GM23338 (cell line): ENCODE measurements around the gene RABGAP1L. TPM values are rescaled to one million over a fixed set of nuclear protein-coding genes. Genes with fewer than 3 reads are reported as not detected.

ENCODE experiments used
- ATAC-seq: fragments of 200-7000 bp; cut with Tn5 transposase; 3 replicates; pipeline ENCODE4 v1.9.1; 2020
- DNase-seq: peaks from one replicate; pipeline ENCODE4 v3.0.0-alpha.2; 2015; ENCODE audit warnings: low spot score
- H2AFZ ChIP-seq: fragments of 200-600 bp; sonication (generic); 2 replicates; pipeline ENCODE4 v1.8.0; 2016; ENCODE audit warnings: antibody characterized with exemption, mild to moderate bottlenecking, moderate library complexity
- H3F3A ChIP-seq: fragments of 200-600 bp; sonication (generic); replicated peaks from 2 replicates; pipeline ENCODE4 v1.8.0; 2017; ENCODE audit warnings: antibody characterized with exemption, mixed run types, low read depth
- H3K27ac ChIP-seq: fragments of 200-600 bp; sonication (generic); 2 replicates; pipeline ENCODE4 v1.6.1; 2016; ENCODE audit warnings: low read depth
- H3K27me3 ChIP-seq: fragments of 200-600 bp; sonication (generic); 2 replicates; pipeline ENCODE4 v1.8.0; 2016; ENCODE audit warnings: mild to moderate bottlenecking, mixed run types, moderate library complexity; ENCODE audit not compliant: insufficient read depth
- H3K36me3 ChIP-seq: fragments of 200-600 bp; sonication (generic); 2 replicates; pipeline ENCODE4 v1.8.0; 2016; ENCODE audit warnings: mild to moderate bottlenecking; ENCODE audit not compliant: insufficient read depth
- H3K4me1 ChIP-seq: fragments of 200-600 bp; sonication (generic); 2 replicates; pipeline ENCODE4 v1.8.0; 2016; ENCODE audit warnings: mild to moderate bottlenecking, moderate library complexity; ENCODE audit not compliant: insufficient read depth
- H3K4me2 ChIP-seq: fragments of 200-600 bp; sonication (generic); 2 replicates; pipeline ENCODE4 v1.7.1; 2017; ENCODE audit warnings: mixed run types
- H3K4me3 ChIP-seq: fragments of 200-600 bp; sonication (generic); 2 replicates; pipeline ENCODE4 v1.6.1; 2016; ENCODE audit warnings: mixed run types
- H3K79me2 ChIP-seq: fragments of 200-600 bp; sonication (generic); replicated peaks from 2 replicates; pipeline ENCODE4 v1.8.0; 2017; ENCODE audit warnings: mild to moderate bottlenecking; ENCODE audit not compliant: insufficient read depth
- H3K9me2 ChIP-seq: fragments of 200-600 bp; sonication (generic); 2 replicates; pipeline ENCODE4 v1.8.0; 2017; ENCODE audit not compliant: insufficient read depth
- H4K20me1 ChIP-seq: fragments of 200-600 bp; sonication (generic); replicated peaks from 2 replicates; pipeline ENCODE4 v1.8.0; 2017; ENCODE audit warnings: mild to moderate bottlenecking; ENCODE audit not compliant: insufficient read depth
- H3K27ac Mint-ChIP-seq: 2 replicates; pipeline ENCODE4 v1.8.0; 2020; ENCODE audit warnings: inconsistent platforms, mild to moderate bottlenecking, moderate library complexity, mixed read lengths
- H3K27me3 Mint-ChIP-seq: 3 replicates; pipeline ENCODE4 v1.8.0; 2022; ENCODE audit warnings: low read depth, mild to moderate bottlenecking, moderate library complexity, mixed read lengths, inconsistent platforms; ENCODE audit not compliant: insufficient read depth, poor library complexity
- H3K36me3 Mint-ChIP-seq: 3 replicates; pipeline ENCODE4 v1.8.0; 2021; ENCODE audit warnings: low read depth, mild to moderate bottlenecking, inconsistent platforms, moderate library complexity, mixed read lengths
- H3K4me1 Mint-ChIP-seq: 3 replicates; pipeline ENCODE4 v1.8.0; 2020; ENCODE audit warnings: mild to moderate bottlenecking, inconsistent platforms, mixed read lengths
- H3K4me3 Mint-ChIP-seq: 3 replicates; pipeline ENCODE4 v1.8.0; 2021; ENCODE audit warnings: moderate library complexity, mild to moderate bottlenecking, inconsistent platforms, mixed read lengths
- H3K9me3 Mint-ChIP-seq: 3 replicates; pipeline ENCODE4 v1.8.0; 2020; ENCODE audit warnings: moderate library complexity, mild to moderate bottlenecking, inconsistent platforms, mixed read lengths
- CREB1 ChIP-seq: fragments of 250-450 bp; sonication (Bioruptor Pico); IDR thresholded peaks from 2 replicates; pipeline ENCODE4 v1.5.0; 2020; ENCODE audit warnings: low read depth, mild to moderate bottlenecking, moderate library complexity
- CTCF ChIP-seq, 2 experiments: fragments of 200-600 bp in 1 of 2; sonication (generic) in 1 of 2; conservative IDR thresholded peaks; 2 replicates each; pipeline versions ENCODE4 v1.5.1 to v1.6.1; 2016 to 2017; ENCODE audit warnings: antibody characterized with exemption in 2 of 2, low read depth in 2 of 2, mild to moderate bottlenecking in 2 of 2, moderate library complexity in 1 of 2
- EZH2 ChIP-seq: fragments of 200-600 bp; sonication (generic); IDR thresholded peaks from one replicate; pipeline ENCODE4 v1.8.0; 2017; ENCODE audit warnings: antibody characterized with exemption, mild to moderate bottlenecking, low read depth; ENCODE audit not compliant: unreplicated experiment
- EZH2phosphoT487 ChIP-seq: fragments of 200-600 bp; sonication (generic); IDR thresholded peaks from one replicate; pipeline ENCODE4 v1.8.1; 2018; ENCODE audit warnings: antibody characterized with exemption; ENCODE audit not compliant: unreplicated experiment
- JUNB ChIP-seq: IDR thresholded peaks from one replicate; pipeline ENCODE4 v1.6.1; 2016; ENCODE audit warnings: antibody characterized with exemption; ENCODE audit not compliant: unreplicated experiment
- NANOG ChIP-seq: IDR thresholded peaks from 2 replicates; pipeline ENCODE4 v1.6.1; 2016; ENCODE audit warnings: antibody characterized with exemption, borderline replicate concordance
- POLR2AphosphoS5 ChIP-seq: IDR thresholded peaks from 2 replicates; pipeline ENCODE4 v1.6.1; 2016; ENCODE audit warnings: antibody characterized with exemption, low read depth
- REST ChIP-seq: IDR thresholded peaks from one replicate; pipeline ENCODE4 v1.6.1; 2018; ENCODE audit warnings: antibody characterized with exemption; ENCODE audit not compliant: unreplicated experiment
- STAT1 ChIP-seq: IDR thresholded peaks from one replicate; pipeline ENCODE4 v1.6.1; 2016; ENCODE audit warnings: antibody characterized with exemption; ENCODE audit not compliant: unreplicated experiment
- ZNF114 ChIP-seq: fragments of 250-450 bp; sonication (Bioruptor Pico); IDR thresholded peaks from 2 replicates; pipeline ENCODE4 v1.5.0; 2020; ENCODE audit warnings: mild to moderate bottlenecking, moderate library complexity
- ZNF331 ChIP-seq: fragments of 250-450 bp; sonication (Bioruptor Pico); IDR thresholded peaks from 2 replicates; pipeline ENCODE4 v1.5.0; 2020; ENCODE audit warnings: low read depth, mild to moderate bottlenecking, moderate library complexity
- ZNF462 ChIP-seq: fragments of 250-450 bp; sonication (Bioruptor Pico); IDR thresholded peaks from 2 replicates; pipeline ENCODE4 v1.5.0; 2020; ENCODE audit warnings: mild to moderate bottlenecking, moderate library complexity
- polyA plus RNA-seq: library from polyadenylated mRNA; unstranded; fragments of >200 nt; fragmentation: Nextera tagmentation; extraction: Ambion mirVana; gene quantifications from 2 replicates; pipeline ENCODE4 v1.2.1, GENCODE V29; 2016
- total RNA-seq: library from RNA; depleted of rRNA; stranded (reverse); fragments of >200 nt; shearing (Covaris generic); gene quantifications from 2 replicates; pipeline ENCODE4 v1.2.3, GENCODE V29; 2014
- TF ChIP-seq, protein P1 (sequence below): IDR thresholded peaks from 2 replicates; pipeline ENCODE4 v1.6.1; 2016; ENCODE audit warnings: antibody characterized with exemption

RABGAP1L gene
- total and polyA plus RNA-seq, 2 experiments from 2014 or later: 83.2 to 136 TPM

DNA sequence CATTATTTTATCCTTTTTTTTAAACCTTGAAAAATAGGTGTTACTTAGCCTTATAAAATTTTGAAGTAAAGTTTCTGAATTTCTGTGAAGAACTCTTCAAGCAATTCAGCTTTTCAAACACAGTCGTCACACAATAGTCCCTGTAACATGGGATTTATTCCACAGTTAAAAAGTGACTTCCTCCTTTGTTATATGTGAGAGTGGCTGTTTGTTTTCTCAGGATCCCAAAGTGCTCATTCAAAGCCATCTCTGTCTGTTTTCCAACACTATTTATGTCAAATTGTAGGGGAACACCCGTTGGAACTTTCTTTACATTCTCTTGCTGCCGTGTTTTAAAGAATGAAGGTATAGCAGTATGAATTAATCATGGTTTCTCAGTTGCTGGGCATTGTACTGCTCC is 207.6 kb downstream of the RABGAP1L start:
- no peaks in the 10 kb centered on the region for H3K36me3 Mint-ChIP-seq
- H3K4me3 ChIP-seq: no peak overlapping the region
- H3K4me3 Mint-ChIP-seq: no peak overlapping the region
- H3K4me1 Mint-ChIP-seq: peaks cover under 1% of the 10 kb centered on the region; the same call in 2 of the 3 replicates
- no peak for ATAC-seq
- H3K36me3 ChIP-seq: no peaks in the 10 kb centered on the region
- H3K4me1 ChIP-seq: peaks cover 3% of the 10 kb centered on the region; the same call in 1 of the 2 replicates
- H3K4me2 ChIP-seq: no peak overlapping the region
- no peaks in the 10 kb centered on the region for H3F3A ChIP-seq
- peaks cover 5% of the 10 kb centered on the region for H3K27me3 Mint-ChIP-seq
- H3K9me2 ChIP-seq: no peaks in the 10 kb centered on the region
- no peak overlapping the region for H3K27ac Mint-ChIP-seq
- no peak overlapping the region for H3K27ac ChIP-seq
- H3K9me3 Mint-ChIP-seq: no peaks in the 10 kb centered on the region
- H4K20me1 ChIP-seq: no peaks in the 10 kb centered on the region
- no peak for DNase-seq
- H2AFZ ChIP-seq: no peak overlapping the region
- H3K79me2 ChIP-seq: no peaks in the 10 kb centered on the region
- TF ChIP-seq, protein P1, sequence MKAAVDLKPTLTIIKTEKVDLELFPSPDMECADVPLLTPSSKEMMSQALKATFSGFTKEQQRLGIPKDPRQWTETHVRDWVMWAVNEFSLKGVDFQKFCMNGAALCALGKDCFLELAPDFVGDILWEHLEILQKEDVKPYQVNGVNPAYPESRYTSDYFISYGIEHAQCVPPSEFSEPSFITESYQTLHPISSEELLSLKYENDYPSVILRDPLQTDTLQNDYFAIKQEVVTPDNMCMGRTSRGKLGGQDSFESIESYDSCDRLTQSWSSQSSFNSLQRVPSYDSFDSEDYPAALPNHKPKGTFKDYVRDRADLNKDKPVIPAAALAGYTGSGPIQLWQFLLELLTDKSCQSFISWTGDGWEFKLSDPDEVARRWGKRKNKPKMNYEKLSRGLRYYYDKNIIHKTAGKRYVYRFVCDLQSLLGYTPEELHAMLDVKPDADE: no peak
- no peak for TF ChIP-seq NANOG
- no peak for TF ChIP-seq ZNF114 (CRISPR knock-in tag)
- TF ChIP-seq ZNF462 (CRISPR knock-in tag): no peak
- no peak for TF ChIP-seq CTCF (conservative IDR thresholded peaks at IDR 0.05; ENCODE audit: low read depth in 2 of 2)
- TF ChIP-seq POLR2AphosphoS5: no peak
- no peak for TF ChIP-seq ZNF331 (CRISPR knock-in tag)
- no peak for TF ChIP-seq JUNB
- no peak for TF ChIP-seq REST
- TF ChIP-seq CREB1 (CRISPR knock-in tag): no peak
- TF ChIP-seq EZH2: no peak
- no peak for TF ChIP-seq EZH2phosphoT487
- TF ChIP-seq STAT1: no peak
- H3K27me3 ChIP-seq: no peaks in the 10 kb centered on the region
